Measurements from ENCODE around the gene PSMB4. TPM values are rescaled to one million over a fixed set of nuclear protein-coding genes. Genes with fewer than 3 reads are reported as not detected.

The PSMB4 gene
- total RNA-seq = 312 TPM

GRCh38 chr1:151399324-151400171 lies at the start of gene PSMB4:
Gene PSMB4, plus strand, starts transcription at chr1:151399573. Its CDS starts 15 bp downstream, at chr1:151399588.

GRCh38 chr1:151372058-151372934 lies 27.1 kb upstream of the PSMB4 start, which contains the start of gene SELENBP1:
Gene SELENBP1, minus strand, starts transcription at chr1:151372705. Its CDS starts 64 bp downstream, at chr1:151372641.

Small RNA genes within 50 kb of the gene (small RNA-seq; reads per million reads assigned to genes)
- gene RNY4P25 = 0.36 reads per million, percentile 34 among the genes with 10 or more reads in this experiment

Other genes with a start within 250 kb of the PSMB4 start
- 2.3 TPM for gene TNFAIP8L2, start 242.9 kb upstream of the PSMB4 start, total RNA-seq
- gene LYSMD1, start 233.7 kb upstream of the PSMB4 start, total RNA-seq = 18.5 TPM
- gene SCNM1, start 233.4 kb upstream of the PSMB4 start, total RNA-seq = 27.9 TPM
- gene TMOD4, start 223.6 kb upstream of the PSMB4 start, total RNA-seq = not detected
- 68.5 TPM for gene VPS72, start 209.4 kb upstream of the PSMB4 start, total RNA-seq
- 58.6 TPM for gene PIP5K1A, start 201.0 kb upstream of the PSMB4 start, total RNA-seq
- 113 TPM for gene PSMD4, start 144.8 kb upstream of the PSMB4 start, total RNA-seq
- 9.7 TPM for gene ZNF687, start 117.3 kb upstream of the PSMB4 start, total RNA-seq
- 35.3 TPM for gene PI4KB, start 72.2 kb upstream of the PSMB4 start, total RNA-seq
- 32.8 TPM for gene RFX5, start 52.3 kb upstream of the PSMB4 start, total RNA-seq
- 12.7 TPM for gene SELENBP1, start 26.9 kb upstream of the PSMB4 start, total RNA-seq
- gene POGZ, start 59.9 kb downstream of the PSMB4 start, total RNA-seq = 54.2 TPM
- gene CGN, start 111.8 kb downstream of the PSMB4 start, total RNA-seq = 3.2 TPM
- 11.5 TPM for gene TUFT1, start 140.7 kb downstream of the PSMB4 start, total RNA-seq
- gene SNX27, start 212.5 kb downstream of the PSMB4 start, total RNA-seq = 85.6 TPM